Small intestine (tissue), 7 donors: Measurements from ENCODE around the gene ETV6. TPM values are rescaled to one million over a fixed set of nuclear protein-coding genes. Genes with fewer than 3 reads are reported as not detected.

Source experiments
- DNase-seq, 2 donors: peaks; one replicate each; pipeline versions ENCODE4 v3.0.0 to v3.0.0-alpha.2; 2013
- FAIRE-seq: peaks from 2 replicates; lab custom pipeline; 2012; peaks lifted over from hg19 to GRCh38; lab: Jason Lieb, UNC
- H3K27ac ChIP-seq, 3 donors: one replicate each; pipeline ENCODE4 v1.5.1; 2013; ENCODE audit warnings: low read length in 2 of 3, mild to moderate bottlenecking in 2 of 3, control low read depth in 1 of 3, inconsistent platforms in 1 of 3, low read depth in 1 of 3, moderate library complexity in 1 of 3
- H3K27me3 ChIP-seq, 3 donors: one replicate each; pipeline ENCODE4 v1.6.1; 2013; ENCODE audit warnings: low read length in 3 of 3, inconsistent platforms in 1 of 3; ENCODE audit not compliant: control insufficient read depth in 3 of 3, insufficient read depth in 3 of 3
- H3K36me3 ChIP-seq, 3 donors: one replicate each; pipeline ENCODE4 v1.6.1; 2013; ENCODE audit warnings: low read length in 3 of 3, inconsistent platforms in 1 of 3, low read depth in 1 of 3, mild to moderate bottlenecking in 1 of 3, moderate library complexity in 1 of 3; ENCODE audit not compliant: control insufficient read depth in 3 of 3, insufficient read depth in 2 of 3
- H3K4me1 ChIP-seq, 3 donors: one replicate each; pipeline ENCODE4 v1.6.1; 2013; ENCODE audit warnings: low read length in 2 of 3, inconsistent platforms in 1 of 3, low read depth in 1 of 3, mild to moderate bottlenecking in 1 of 3, moderate library complexity in 1 of 3; ENCODE audit not compliant: control insufficient read depth in 3 of 3, insufficient read depth in 2 of 3
- H3K4me3 ChIP-seq, 3 donors: one replicate each; pipeline ENCODE4 v1.5.1; 2013; ENCODE audit warnings: low read length in 3 of 3, control low read depth in 1 of 3, inconsistent platforms in 1 of 3, low read depth in 1 of 3, mild to moderate bottlenecking in 1 of 3, moderate library complexity in 1 of 3
- H3K9me3 ChIP-seq, 2 donors: one replicate each; pipeline ENCODE4 v1.6.1; 2013; ENCODE audit warnings: low read depth in 1 of 2, low read length in 1 of 2; ENCODE audit not compliant: control insufficient read depth in 2 of 2, insufficient read depth in 1 of 2
- WGBS, 3 donors: extraction: QIAGEN DNeasy Blood & Tissue Kit; methylation state at CpG; one replicate each; pipeline ENCODE4 v1.1.7; 2013; 5-methylcytosine and 5-hydroxymethylcytosine counted together
- polyA plus RNA-seq, 4 donors: library from polyadenylated mRNA; stranded (reverse) in 3 of 4; unstranded in 1 of 4; fragments of 200-250 nt in 3 of 4; fragments of 120-200 nt in 1 of 4; gene quantifications; one replicate each; pipeline versions ENCODE4 v1.2.1 to v1.2.3, GENCODE V29; 2013
- donor health status: healthy with polysubstance abuse.
- donor health status: control.
- donor health status: control.
- donor health status: Bipolar disorder and iron deficiency.
- donor health status: healthy.

Gene ETV6
- polyA plus RNA-seq, 4 donors = 5.1 to 13.6 (median 8.4) TPM

DNA sequence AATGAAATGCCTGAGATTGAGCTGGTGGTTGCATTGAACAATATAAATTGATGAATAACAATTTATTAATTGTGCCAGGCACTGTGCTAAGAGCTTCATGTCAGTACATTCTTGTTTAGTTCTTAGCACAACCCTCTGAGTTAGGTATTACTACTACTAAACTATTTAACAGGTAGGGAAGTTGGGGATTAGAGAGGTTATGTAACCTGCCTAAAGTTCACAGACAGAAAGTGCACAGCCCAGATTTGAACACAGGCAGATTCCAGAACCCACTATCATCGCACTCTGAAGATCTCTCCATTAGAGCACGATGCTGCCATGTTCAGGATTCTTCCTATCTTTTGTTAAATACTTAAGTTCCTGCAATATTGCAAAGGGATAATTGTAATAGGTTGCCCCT, 49.3 kb downstream of the ETV6 start:
- no peak overlapping the region for H3K4me3 ChIP-seq
- whole genome bisulfite sequencing, 3 donors = 97 to 98% (median 98%) methylated on average over 2 of the region's 2 CpGs
- FAIRE-seq (no peak), DNase-seq (no peak)
- no peaks in the 10 kb centered on the region for H3K9me3 ChIP-seq
- H3K27me3 ChIP-seq = no peaks in the 10 kb centered on the region
- peaks cover 0 to 5% (median 0%) of the 10 kb centered on the region in 3 donors for H3K36me3 ChIP-seq
- peaks cover 0 to 8% (median 0%) of the 10 kb centered on the region in 3 donors for H3K4me1 ChIP-seq
- H3K27ac ChIP-seq = no peak overlapping the region

DNA sequence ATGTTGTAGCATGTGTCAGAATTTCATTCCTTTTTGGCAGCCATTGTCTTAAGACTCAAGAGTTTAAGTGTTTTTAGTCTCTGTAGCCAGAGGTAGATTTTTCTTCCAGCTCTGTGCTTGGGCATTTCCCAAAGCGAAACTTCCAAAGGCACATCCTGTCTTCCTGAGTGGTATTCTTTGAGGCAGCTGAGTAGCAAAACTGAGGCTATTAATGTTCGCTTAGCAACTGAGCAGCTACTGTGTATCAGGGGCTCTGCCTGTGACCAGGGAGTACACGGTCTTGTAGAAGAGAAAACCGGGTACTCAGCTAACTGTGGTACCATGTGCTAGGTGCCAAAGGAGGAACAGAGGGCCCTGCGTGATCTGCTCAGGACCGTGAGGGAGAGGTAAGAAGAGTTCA, 52.0 kb downstream of the ETV6 start:
- 70 to 81% (median 77%) methylated on average over 6 of the region's 6 CpGs for WGBS, 3 donors
- H3K9me3 ChIP-seq = no peaks in the 10 kb centered on the region
- no peak overlapping the region for H3K4me3 ChIP-seq
- H3K4me1 ChIP-seq = peaks cover 0 to 20% (median 9%) of the 10 kb centered on the region in 3 donors
- no peak for DNase-seq
- H3K36me3 ChIP-seq = peaks cover 0 to 1% (median 0%) of the 10 kb centered on the region in 3 donors
- FAIRE-seq = no peak
- no peaks in the 10 kb centered on the region for H3K27me3 ChIP-seq
- H3K27ac ChIP-seq = peak overlapping the region in 1 of 3 donors; percentile 12

DNA sequence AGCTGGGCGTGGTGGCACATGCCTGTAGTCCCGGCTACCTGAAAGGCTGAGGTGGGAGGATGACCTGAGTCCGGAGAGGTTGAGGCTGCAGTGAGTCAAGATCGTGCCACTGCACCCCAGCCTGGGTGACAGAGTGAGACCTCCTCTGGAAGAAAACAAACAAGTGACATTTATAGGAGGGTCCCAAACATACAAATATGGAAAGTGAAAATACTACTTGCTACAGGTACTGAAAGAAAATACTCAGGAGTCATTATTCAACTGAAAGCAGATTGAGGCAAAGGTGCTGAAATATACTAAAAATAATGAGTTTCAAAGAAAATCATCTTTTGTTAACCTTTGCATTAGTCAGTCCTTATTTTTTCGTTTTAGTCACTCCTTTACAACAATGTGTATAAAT, 53.5 kb downstream of the ETV6 start:
- FAIRE-seq = no peak
- WGBS, 3 donors = 86 to 88% (median 88%) methylated on average over 5 of the region's 5 CpGs
- no peak for DNase-seq
- Histone ChIP-seq H3K36me3 (no peaks in the 10 kb centered on the region), H3K27ac (no peak overlapping the region), H3K27me3 (no peaks in the 10 kb centered on the region), H3K4me1 (peaks cover 2 to 34% (median 24%) of the 10 kb centered on the region in 3 donors), H3K9me3 (no peaks in the 10 kb centered on the region), H3K4me3 (no peak overlapping the region)

DNA sequence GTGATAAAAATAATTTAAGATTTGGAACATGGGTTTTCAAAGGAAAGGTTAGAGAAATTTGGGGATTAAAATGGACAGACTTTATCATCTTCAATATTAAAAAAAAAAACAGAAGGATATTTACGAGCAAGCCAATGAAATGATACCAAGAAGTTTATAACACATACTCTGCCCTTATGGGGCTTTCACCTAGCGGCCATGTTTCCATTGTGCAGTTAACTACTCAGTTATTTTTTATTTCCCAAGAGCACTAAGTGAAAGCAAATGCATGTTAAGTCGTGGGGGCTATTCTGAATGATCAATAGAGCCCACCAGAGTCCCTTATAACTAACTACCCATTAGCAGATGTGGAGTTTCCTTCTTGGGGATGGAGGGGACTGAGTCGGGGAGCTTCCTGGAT, 53.9 kb downstream of the ETV6 start:
- WGBS, 3 donors = 90 to 92% (median 91%) methylated on average over 4 of the region's 4 CpGs
- Histone ChIP-seq H3K36me3 (no peaks in the 10 kb centered on the region), H3K4me1 (peaks cover 4 to 36% (median 25%) of the 10 kb centered on the region in 3 donors), H3K27me3 (no peaks in the 10 kb centered on the region), H3K9me3 (no peaks in the 10 kb centered on the region), H3K4me3 (no peak overlapping the region), H3K27ac (no peak overlapping the region)
- DNase-seq (no peak), FAIRE-seq (no peak)

DNA sequence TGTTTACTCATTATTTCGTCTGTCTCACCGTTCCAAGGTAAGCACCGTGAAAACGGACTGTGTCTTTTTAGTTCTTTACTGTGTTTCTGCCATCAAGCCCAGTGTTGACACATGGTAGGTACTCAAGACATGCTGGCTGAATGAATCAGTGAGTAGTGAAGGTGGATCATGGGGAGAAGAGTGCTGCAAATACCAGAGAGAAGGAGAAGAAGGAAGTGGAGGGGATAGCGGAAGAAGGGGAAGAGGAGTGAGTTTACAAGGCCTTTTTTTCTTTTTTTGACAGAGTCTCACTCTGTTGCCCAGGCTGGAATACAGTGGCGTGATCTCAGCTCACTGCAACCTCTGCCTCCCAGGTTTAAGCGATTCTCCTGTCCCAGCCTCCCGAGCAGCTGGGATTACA, 54.6 kb downstream of the ETV6 start:
- no peak overlapping the region for H3K27ac ChIP-seq
- H3K27me3 ChIP-seq = no peaks in the 10 kb centered on the region
- H3K4me1 ChIP-seq = peaks cover 5 to 36% (median 25%) of the 10 kb centered on the region in 3 donors
- no peak overlapping the region for H3K4me3 ChIP-seq
- DNase-seq (no peak), FAIRE-seq (no peak)
- WGBS, 3 donors = 89 to 97% (median 97%) methylated on average over 8 of the region's 8 CpGs
- no peaks in the 10 kb centered on the region for H3K9me3 ChIP-seq
- no peaks in the 10 kb centered on the region for H3K36me3 ChIP-seq

DNA sequence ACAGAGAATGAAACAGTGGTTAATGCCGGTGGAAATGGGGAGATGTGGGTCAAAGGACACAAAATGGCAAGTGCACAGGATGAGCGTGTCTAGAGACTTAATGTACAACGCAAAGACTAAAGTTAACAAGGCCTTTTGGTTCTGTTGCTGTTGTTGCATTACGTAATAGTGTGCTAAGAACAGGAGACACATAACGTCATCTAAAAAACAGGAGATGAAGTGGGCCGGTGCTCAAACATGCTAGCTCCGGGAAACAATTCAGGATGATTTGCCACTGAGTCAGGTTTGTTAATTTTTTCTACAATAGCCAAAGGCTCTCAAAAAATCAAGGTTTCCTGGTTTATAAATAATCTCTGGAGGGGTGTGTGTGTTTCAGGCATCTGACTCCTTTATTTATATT, 55.5 kb downstream of the ETV6 start:
- Histone ChIP-seq H3K4me1 (peaks cover 5 to 36% (median 25%) of the 10 kb centered on the region in 3 donors), H3K27me3 (no peaks in the 10 kb centered on the region), H3K27ac (no peak overlapping the region), H3K4me3 (no peak overlapping the region), H3K9me3 (no peaks in the 10 kb centered on the region), H3K36me3 (no peaks in the 10 kb centered on the region)
- no peak for FAIRE-seq
- no peak for DNase-seq
- WGBS, 3 donors = 65 to 76% (median 68%) methylated on average over 7 of the region's 7 CpGs

DNA sequence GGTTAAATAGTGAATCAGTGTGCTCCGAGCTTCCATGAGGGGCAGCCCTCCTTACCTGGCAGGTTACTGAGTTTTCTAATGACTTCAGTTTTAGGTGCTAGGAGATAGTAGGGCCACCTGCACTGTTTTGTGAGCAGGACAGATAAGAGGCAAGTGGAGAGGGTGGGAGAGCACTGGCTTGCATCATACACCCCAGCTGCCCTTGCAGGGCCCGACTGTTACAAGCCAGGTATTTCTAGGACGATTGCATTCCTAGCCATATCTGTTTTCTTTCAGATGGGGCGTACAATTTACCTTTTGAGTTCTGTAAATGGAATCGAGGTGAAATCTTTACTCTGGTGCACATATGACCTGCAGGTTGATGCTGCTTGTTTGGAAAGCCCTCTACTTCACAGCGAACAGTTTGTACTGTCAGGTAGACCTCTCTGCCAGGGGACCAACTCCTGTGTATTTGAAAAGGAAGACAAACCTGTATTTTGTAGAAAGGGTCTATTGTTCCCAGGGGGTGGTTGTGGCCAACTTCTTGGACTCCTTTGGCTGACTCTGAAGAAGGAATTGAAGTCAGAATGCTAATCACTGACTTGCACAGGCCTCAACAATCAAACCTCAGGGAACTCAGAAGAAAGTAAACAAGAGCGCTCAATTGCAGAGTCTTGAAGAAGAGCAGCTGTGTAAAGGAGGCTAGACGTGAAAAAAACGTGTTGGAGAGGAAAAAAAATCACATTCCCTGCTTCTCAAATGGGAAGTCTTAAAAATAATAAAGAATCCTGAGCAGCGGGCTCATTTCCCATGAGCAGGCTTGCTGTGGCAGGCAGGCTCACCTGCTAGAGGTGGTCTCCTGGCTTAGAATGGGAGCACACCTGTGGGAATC, 57.3 kb downstream of the ETV6 start:
- Histone ChIP-seq H3K4me1 (peaks cover 5 to 35% (median 25%) of the 10 kb centered on the region in 3 donors), H3K27ac (peak overlapping the region in 2 of 3 donors; percentile 19 to 34), H3K9me3 (no peaks in the 10 kb centered on the region), H3K4me3 (no peak overlapping the region), H3K36me3 (peaks cover 0 to 2% (median 2%) of the 10 kb centered on the region in 3 donors), H3K27me3 (no peaks in the 10 kb centered on the region)
- no peak for FAIRE-seq
- WGBS, 3 donors = 18 to 46% (median 39%) methylated on average over 10 of the region's 10 CpGs
- DNase-seq = peak in 1 of 2 donors; percentile 34

DNA sequence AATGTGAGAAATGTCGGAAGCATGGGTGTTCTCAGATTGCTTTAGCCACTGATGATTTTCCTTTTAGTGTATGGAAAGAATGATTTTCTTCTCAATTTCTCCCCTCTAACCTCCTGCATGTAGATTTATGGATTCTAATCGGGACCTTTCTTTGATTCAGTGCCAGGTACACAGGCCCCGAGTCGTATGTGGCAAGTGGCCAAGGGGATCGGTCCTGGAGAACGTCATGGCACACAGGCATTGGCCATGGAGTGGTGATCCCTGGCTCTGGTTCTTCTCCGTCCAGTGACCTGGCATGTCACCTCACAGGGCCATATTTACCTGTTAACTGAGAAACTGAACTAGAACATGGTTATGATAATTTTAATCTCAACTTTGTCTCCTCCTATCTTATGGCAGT, 58.1 kb downstream of the ETV6 start:
- peak in 1 of 2 donors; percentile 82 for DNase-seq
- Histone ChIP-seq H3K9me3 (no peaks in the 10 kb centered on the region), H3K4me1 (peaks cover 5 to 31% (median 25%) of the 10 kb centered on the region in 3 donors), H3K27ac (peak overlapping the region in 2 of 3 donors; percentile 13 to 19), H3K4me3 (no peak overlapping the region), H3K36me3 (peaks cover 0 to 2% (median 2%) of the 10 kb centered on the region in 3 donors), H3K27me3 (no peaks in the 10 kb centered on the region)
- 4 to 43% (median 32%) methylated on average over 7 of the region's 7 CpGs for WGBS, 3 donors
- FAIRE-seq = no peak
